Stimulated activated CD8-positive, alpha-beta memory T cell treated with anti-CD3 and anti-CD28 coated beads, Interleukin-2, amount 100 ng/mL, for 1 hour (primary cell): Measurements from ENCODE around the gene CYP4F22.
"Not testable (repeated sequence)": the region's sequence is repeated elsewhere in the genome, so short reads cannot be mapped to it uniquely, and the experiment has no call there.

Source experiments
- DNase-seq, 2 donors: peaks; one replicate each; pipeline ENCODE4 v3.0.0-alpha.2; 2020; ENCODE audit warnings: low read depth in 2 of 2

Gene CYP4F22

GRCh38 chr19:15488489-15489226 is 19.7 kb upstream of the CYP4F22 start:
- DNase-seq: no peak

GRCh38 chr19:15495151-15495550 is 13.2 kb upstream of the CYP4F22 start:
- no peak for DNase-seq

GRCh38 chr19:15498156-15498858 is 10.0 kb upstream of the CYP4F22 start:
- no peak for DNase-seq

GRCh38 chr19:15498910-15499309 is 9.4 kb upstream of the CYP4F22 start:
- DNase-seq: no peak

GRCh38 chr19:15501596-15501995 is 6.7 kb upstream of the CYP4F22 start:
- no peak for DNase-seq

GRCh38 chr19:15502264-15502663 is 6.1 kb upstream of the CYP4F22 start:
- DNase-seq: no peak

GRCh38 chr19:15506074-15506571 is 2.2 kb upstream of the CYP4F22 start:
- DNase-seq: no peak

- no peak for DNase-seq
Observed at GRCh38 chr19:15507068-15508034, 974 bp upstream of the CYP4F22 start.

GRCh38 chr19:15511671-15512424 is 3.5 kb downstream of the CYP4F22 start:
- no peak for DNase-seq

GRCh38 chr19:15515227-15515625 is 6.9 kb downstream of the CYP4F22 start:
- DNase-seq: not testable (repeated sequence)

GRCh38 chr19:15516363-15516762 is 8.0 kb downstream of the CYP4F22 start:
- DNase-seq: no peak

GRCh38 chr19:15517778-15518177 is 9.5 kb downstream of the CYP4F22 start:
- no peak for DNase-seq

GRCh38 chr19:15519433-15519976 is 11.2 kb downstream of the CYP4F22 start:
- DNase-seq: no peak

- DNase-seq: no peak
Observed at GRCh38 chr19:15524781-15525180, 16.5 kb downstream of the CYP4F22 start.

- no peak for DNase-seq
Observed at GRCh38 chr19:15525291-15525690, 17.0 kb downstream of the CYP4F22 start.

GRCh38 chr19:15526408-15526807 is 18.1 kb downstream of the CYP4F22 start:
- DNase-seq: no peak

- DNase-seq: no peak
Observed at GRCh38 chr19:15527705-15528104, 19.4 kb downstream of the CYP4F22 start.

- no peak for DNase-seq
Observed at GRCh38 chr19:15529774-15530372, 21.5 kb downstream of the CYP4F22 start.

GRCh38 chr19:15532779-15533521 is 24.6 kb downstream of the CYP4F22 start:
- no peak for DNase-seq

GRCh38 chr19:15533522-15533830 is 25.2 kb downstream of the CYP4F22 start:
- not testable (repeated sequence) for DNase-seq
